ENCODE results near the gene SEC24A. TPM values are rescaled to one million over a fixed set of nuclear protein-coding genes. Genes with fewer than 3 reads are reported as not detected.
"Not testable (repeated sequence)": the region's sequence is repeated elsewhere in the genome, so short reads cannot be mapped to it uniquely, and the experiment has no call there.

The SEC24A gene
- total RNA-seq, 1 experiment from 2014 or later, result 16.2 TPM

- POLR2A ChIA-PET (ENCODE audit: unreplicated experiment), result no interaction called here
- no peak for DNase-seq
- Histone ChIP-seq H4K20me1 (ENCODE audit: insufficient read depth) (no peaks in the 10 kb centered on the region), H3K27ac (no peak overlapping the region), H3K79me2 (ENCODE audit: low read depth) (no peaks in the 10 kb centered on the region), H3K36me3 (ENCODE audit: low read depth) (peaks cover 6% of the 10 kb centered on the region), H2AFZ (no peak overlapping the region), H3K4me1 (replicated peaks; ENCODE audit: insufficient read depth) (no peaks in the 10 kb centered on the region), H3K4me2 (no peak overlapping the region), H3F3A (ENCODE audit: insufficient read depth, low read depth) (no peaks in the 10 kb centered on the region), H3K9me2 (ENCODE audit: insufficient read depth) (no peaks in the 10 kb centered on the region), H3K9me3 (ENCODE audit: insufficient read depth, low read depth) (no peaks in the 10 kb centered on the region), H3K4me3 (no peak overlapping the region), H3K27me3 (ENCODE audit: insufficient read depth, low read depth) (no peaks in the 10 kb centered on the region)
- intact Hi-C loops (cut with micrococcal nuclease; ENCODE audit: unreplicated experiment), result no loop called here
- BruUV-seq (replicated peaks), result no TSS peak
- CTCF ChIA-PET, result interaction anchor here (0.7 kb wide), 1 partner anchor 520 kb away, joined by 5 read pairs; no protein-coding TSS in a partner anchor
- TF ChIP-seq CTCF (conservative IDR thresholded peaks at IDR 0.05), result no peak
- TF ChIP-seq EZH2 (IDR thresholded peaks at IDR 0.05; ENCODE audit: low read depth), result no peak
Observed at GRCh38 chr5:134714541-134714940, 66.0 kb downstream of the SEC24A start.

- H3K27me3 ChIP-seq (ENCODE audit: insufficient read depth, low read depth); H3K27ac ChIP-seq; H3K9me3 ChIP-seq (ENCODE audit: insufficient read depth, low read depth); H3K9me2 ChIP-seq (ENCODE audit: insufficient read depth); H3K79me2 ChIP-seq (ENCODE audit: low read depth); H3K4me3 ChIP-seq; intact Hi-C loops (cut with micrococcal nuclease; ENCODE audit: unreplicated experiment); H4K20me1 ChIP-seq (ENCODE audit: insufficient read depth); BruUV-seq (replicated peaks); H3K4me2 ChIP-seq; CTCF ChIA-PET; DNase-seq; H3K4me1 ChIP-seq (replicated peaks; ENCODE audit: insufficient read depth); H2AFZ ChIP-seq; H3F3A ChIP-seq (ENCODE audit: insufficient read depth, low read depth): not testable (repeated sequence)
- peaks cover 10% of the 10 kb centered on the region for H3K36me3 ChIP-seq (ENCODE audit: low read depth)
- POLR2A ChIA-PET (ENCODE audit: unreplicated experiment), result interaction anchor here (0.5 kb wide), 1 partner anchor 116 kb away, joined by 7 read pairs; no protein-coding TSS in a partner anchor
Observed at GRCh38 chr5:134715466-134715865, 66.9 kb downstream of the SEC24A start.

GRCh38 chr5:134724872-134725271 is 76.3 kb downstream of the SEC24A start:
- no peaks in the 10 kb centered on the region for H3K79me2 ChIP-seq (ENCODE audit: low read depth)
- H3K9me2 ChIP-seq (ENCODE audit: insufficient read depth), result no peaks in the 10 kb centered on the region
- H3K4me3 ChIP-seq, result no peak overlapping the region
- no peak for DNase-seq
- POLR2A ChIA-PET (ENCODE audit: unreplicated experiment), result no interaction called here
- TF ChIP-seq CTCF (conservative IDR thresholded peaks at IDR 0.05) (no peak), EZH2 (IDR thresholded peaks at IDR 0.05; ENCODE audit: low read depth) (no peak)
- H3K36me3 ChIP-seq (ENCODE audit: low read depth), result peaks cover 22% of the 10 kb centered on the region
- CTCF ChIA-PET, result no interaction called here
- no peaks in the 10 kb centered on the region for H3K4me1 ChIP-seq (replicated peaks; ENCODE audit: insufficient read depth)
- BruUV-seq (replicated peaks), result no TSS peak
- no peaks in the 10 kb centered on the region for H3K9me3 ChIP-seq (ENCODE audit: insufficient read depth, low read depth)
- H3F3A ChIP-seq (ENCODE audit: insufficient read depth, low read depth), result peaks cover 11% of the 10 kb centered on the region; the same call in 1 of the 2 replicates
- no peak overlapping the region for H3K4me2 ChIP-seq
- no peak overlapping the region for H3K27ac ChIP-seq
- H2AFZ ChIP-seq, result no peak overlapping the region
- H4K20me1 ChIP-seq (ENCODE audit: insufficient read depth), result 0 out of 2 replicates have a peak, but pooled peaks cover 3% of the 10 kb centered on the region
- intact Hi-C loops (cut with micrococcal nuclease; ENCODE audit: unreplicated experiment), result no loop called here
- no peaks in the 10 kb centered on the region for H3K27me3 ChIP-seq (ENCODE audit: insufficient read depth, low read depth)

- Histone ChIP-seq H3K36me3 (ENCODE audit: low read depth) (no peaks in the 10 kb centered on the region), H3K27ac (no peak overlapping the region), H4K20me1 (ENCODE audit: insufficient read depth) (no peaks in the 10 kb centered on the region), H3K79me2 (ENCODE audit: low read depth) (no peaks in the 10 kb centered on the region), H3K9me2 (ENCODE audit: insufficient read depth) (no peaks in the 10 kb centered on the region), H3F3A (ENCODE audit: insufficient read depth, low read depth) (no peaks in the 10 kb centered on the region), H3K27me3 (ENCODE audit: insufficient read depth, low read depth) (no peaks in the 10 kb centered on the region), H3K4me3 (no peak overlapping the region), H3K4me2 (no peak overlapping the region), H3K4me1 (replicated peaks; ENCODE audit: insufficient read depth) (0 out of 2 replicates have a peak, but pooled peaks cover 4% of the 10 kb centered on the region), H2AFZ (no peak overlapping the region), H3K9me3 (ENCODE audit: insufficient read depth, low read depth) (no peaks in the 10 kb centered on the region)
- ChIA-PET CTCF (no interaction called here), POLR2A (ENCODE audit: unreplicated experiment) (no interaction called here)
- TF ChIP-seq EZH2 (IDR thresholded peaks at IDR 0.05; ENCODE audit: low read depth) (no peak), CTCF (conservative IDR thresholded peaks at IDR 0.05) (no peak)
- no TSS peak for BruUV-seq (replicated peaks)
- no peak for DNase-seq
- intact Hi-C loops (cut with micrococcal nuclease; ENCODE audit: unreplicated experiment), result no loop called here
Observed at GRCh38 chr5:134732819-134733218, 84.2 kb downstream of the SEC24A start.

Data from PC-9 (cell line).